Neural cell (in vitro differentiated cells): ENCODE results near the gene SERP1. TPM values are rescaled to one million over a fixed set of nuclear protein-coding genes. Genes with fewer than 3 reads are reported as not detected.

ENCODE experiments used
- H2AFZ ChIP-seq: fragments of 200-600, 300-800 bp; sonication (generic), shearing (Covaris generic); 2 replicates; pipeline ENCODE4 v1.6.0; 2014; ENCODE audit warnings: low read depth, mild to moderate bottlenecking, antibody characterized with exemption, low read length, moderate library complexity
- H3F3A ChIP-seq: fragments of 200-600 bp; shearing (Covaris generic); 2 replicates; pipeline ENCODE4 v1.6.1; 2016; ENCODE audit warnings: mild to moderate bottlenecking, moderate library complexity, mixed read lengths, antibody characterized with exemption, low read length; ENCODE audit not compliant: insufficient read depth, poor library complexity, severe bottlenecking
- H3K27ac ChIP-seq: fragments of 200-600, 300-800 bp; sonication (generic), shearing (Covaris generic); 2 replicates; pipeline ENCODE4 v1.5.1; 2014; ENCODE audit warnings: mild to moderate bottlenecking, low read length, moderate library complexity
- H3K27me3 ChIP-seq: fragments of 300-800, 200-600 bp; sonication (generic), shearing (Covaris generic); 2 replicates; pipeline ENCODE4 v1.6.0; 2014; ENCODE audit warnings: mild to moderate bottlenecking, low read depth, low read length, moderate library complexity; ENCODE audit not compliant: insufficient read depth
- H3K36me3 ChIP-seq: fragments of 300-800, 200-600 bp; sonication (generic), shearing (Covaris generic); 2 replicates; pipeline ENCODE4 v1.5.1; 2014; ENCODE audit warnings: mild to moderate bottlenecking, antibody characterized with exemption, low read length, moderate library complexity; ENCODE audit not compliant: insufficient read depth
- H3K4me2 ChIP-seq: fragments of 300-800, 200-600 bp; sonication (generic), shearing (Covaris generic); 2 replicates; pipeline ENCODE4 v1.6.0; 2014; ENCODE audit warnings: mild to moderate bottlenecking, low read length
- H3K4me3 ChIP-seq: fragments of 300-800, 200-600 bp; sonication (generic), shearing (Covaris generic); 2 replicates; pipeline ENCODE4 v1.5.1; 2014; ENCODE audit warnings: mild to moderate bottlenecking, low read length, moderate library complexity
- H3K79me2 ChIP-seq: fragments of 200-600 bp; shearing (Covaris generic); replicated peaks from 2 replicates; pipeline ENCODE4 v1.6.0; 2014; ENCODE audit warnings: mild to moderate bottlenecking, low read length, moderate library complexity; ENCODE audit not compliant: insufficient read depth
- H3K9ac ChIP-seq: fragments of 300-800, 200-600 bp; sonication (generic), shearing (Covaris generic); 2 replicates; pipeline ENCODE4 v1.6.1; 2016; ENCODE audit warnings: mild to moderate bottlenecking, low read length, mixed read lengths
- H3K9me2 ChIP-seq: fragments of 200-600 bp; shearing (Covaris generic); 2 replicates; pipeline ENCODE4 v1.6.1; 2016; ENCODE audit warnings: mild to moderate bottlenecking, low read length, mixed read lengths; ENCODE audit not compliant: insufficient read depth
- H3K9me3 ChIP-seq: fragments of 200-600, 300-800 bp; sonication (generic), shearing (Covaris generic); 2 replicates; pipeline ENCODE4 v1.6.1; 2016; ENCODE audit warnings: mild to moderate bottlenecking, mixed run types, low read length, moderate library complexity, mixed read lengths
- H4K20me1 ChIP-seq: fragments of 200-600 bp; shearing (Covaris generic); 2 replicates; pipeline ENCODE4 v1.6.1; 2016; ENCODE audit warnings: mild to moderate bottlenecking, mixed run types; ENCODE audit not compliant: insufficient read depth
- CTCF ChIP-seq: fragments of 450-650 bp; IDR thresholded peaks from 2 replicates; pipeline ENCODE4 v1.5.1; 2014; ENCODE audit warnings: antibody characterized with exemption, mild to moderate bottlenecking, moderate library complexity; ENCODE audit not compliant: poor library complexity, severe bottlenecking
- EZH2 ChIP-seq: fragments of 200-600, 300-800 bp; shearing (Covaris generic), sonication (generic); IDR thresholded peaks from 2 replicates; pipeline ENCODE4 v1.6.1; 2014; ENCODE audit warnings: antibody characterized with exemption, low read length, borderline replicate concordance, mild to moderate bottlenecking; ENCODE audit not compliant: insufficient read depth, poor library complexity, severe bottlenecking
- MXI1 ChIP-seq: fragments of 450-650 bp; conservative IDR thresholded peaks from 2 replicates; pipeline ENCODE4 v1.6.1; 2014; ENCODE audit warnings: antibody characterized with exemption, mild to moderate bottlenecking; ENCODE audit not compliant: poor library complexity, severe bottlenecking
- POLR2AphosphoS5 ChIP-seq: IDR thresholded peaks from 2 replicates; pipeline ENCODE4 v1.6.1; 2012
- RAD21 ChIP-seq: fragments of 450-650 bp; conservative IDR thresholded peaks from 2 replicates; pipeline ENCODE4 v1.6.1; 2014; ENCODE audit warnings: antibody characterized with exemption, mild to moderate bottlenecking, moderate library complexity
- REST ChIP-seq: IDR thresholded peaks from 2 replicates; pipeline ENCODE4 v1.6.1; 2012; ENCODE audit warnings: borderline replicate concordance
- SMC3 ChIP-seq: fragments of 450-650 bp; conservative IDR thresholded peaks from 2 replicates; pipeline ENCODE4 v1.6.1; 2014; ENCODE audit warnings: antibody characterized with exemption, mild to moderate bottlenecking, moderate library complexity; ENCODE audit not compliant: poor library complexity
- TAF1 ChIP-seq: IDR thresholded peaks from 2 replicates; pipeline ENCODE4 v1.6.1; 2012; ENCODE audit warnings: low read depth
- polyA plus RNA-seq: library from polyadenylated mRNA; depleted of rRNA; stranded (reverse); fragments of >200 nt; gene quantifications from 2 replicates; pipeline ENCODE4 v1.2.3, GENCODE V29; 2014

The SERP1 gene
- polyA plus RNA-seq, 1 donor from 2014 or later = 120 TPM

- no peaks in the 10 kb centered on the region for H3K36me3 ChIP-seq
- peak overlapping the region; percentile 45 for H3K4me3 ChIP-seq
- H3K27ac ChIP-seq = peak overlapping the region; percentile 55
- no peaks in the 10 kb centered on the region for H3K9me3 ChIP-seq
- TF ChIP-seq REST = peak; percentile 41
- no peak for TF ChIP-seq POLR2AphosphoS5
- no peaks in the 10 kb centered on the region for H3K79me2 ChIP-seq
- no peak overlapping the region for H3K9ac ChIP-seq
- H2AFZ ChIP-seq = peak overlapping the region; percentile 0
- H3K27me3 ChIP-seq = no peaks in the 10 kb centered on the region
- no peak overlapping the region for H3K4me2 ChIP-seq
- no peaks in the 10 kb centered on the region for H3F3A ChIP-seq
- H3K9me2 ChIP-seq = no peaks in the 10 kb centered on the region
- H4K20me1 ChIP-seq = no peaks in the 10 kb centered on the region
Observed at GRCh38 chr3:150511122-150511821, 35.0 kb downstream of the SERP1 start.

- Histone ChIP-seq H3F3A (no peaks in the 10 kb centered on the region), H3K79me2 (no peaks in the 10 kb centered on the region), H3K36me3 (no peaks in the 10 kb centered on the region), H3K27me3 (no peaks in the 10 kb centered on the region), H3K4me3 (no peak overlapping the region), H2AFZ (no peak overlapping the region), H3K9me2 (no peaks in the 10 kb centered on the region), H3K9me3 (no peaks in the 10 kb centered on the region), H3K4me2 (no peak overlapping the region), H4K20me1 (no peaks in the 10 kb centered on the region), H3K27ac (no peak overlapping the region), H3K9ac (no peak overlapping the region)
- TF ChIP-seq EZH2 (no peak), TAF1 (no peak), REST (no peak), SMC3 (no peak), RAD21 (no peak), POLR2AphosphoS5 (no peak), CTCF (no peak), MXI1 (no peak)
Observed at GRCh38 chr3:150509780-150510179, 36.5 kb downstream of the SERP1 start.
